Peyer's patch (tissue), 4 donors: ENCODE results near the gene CEMP1. TPM values are rescaled to one million over a fixed set of nuclear protein-coding genes. Genes with fewer than 3 reads are reported as not detected.

ENCODE experiments used
- DNase-seq, 3 donors: peaks; one replicate each; pipeline ENCODE4 v3.0.0-alpha.2; 2017 to 2019
- H3K27ac ChIP-seq, 4 donors: fragments of 200-600 bp; sonication (generic); one replicate each; pipeline ENCODE4 v1.5.1; 2016 to 2019
- H3K27me3 ChIP-seq, 2 donors: fragments of 200-600 bp; sonication (generic); one replicate each; pipeline ENCODE4 v1.5.1; 2019
- H3K36me3 ChIP-seq, 3 donors: fragments of 200-600 bp; sonication (generic); one replicate each; pipeline ENCODE4 v1.5.1; 2016 to 2019
- H3K4me1 ChIP-seq, 4 donors: fragments of 200-600 bp; sonication (generic); one replicate each; pipeline ENCODE4 v1.5.1; 2016 to 2019
- H3K4me3 ChIP-seq, 4 donors: fragments of 200-600 bp; sonication (generic); 1 replicate in 3 of 4; 2 replicates in 1 of 4; pipeline ENCODE4 v1.5.1; 2016 to 2019; ENCODE audit warnings: mild to moderate bottlenecking in 1 of 4
- H3K9me3 ChIP-seq, 4 donors: fragments of 200-600 bp; sonication (generic); one replicate each; pipeline ENCODE4 v1.5.1; 2016 to 2019; ENCODE audit warnings: mild to moderate bottlenecking in 1 of 4
- POLR2A ChIP-seq, 2 donors: fragments of 450-650 bp; IDR thresholded peaks; one replicate each; pipeline ENCODE4 v1.5.1; 2017; ENCODE audit warnings: antibody characterized with exemption in 2 of 2, mild to moderate bottlenecking in 2 of 2, moderate library complexity in 2 of 2
- total RNA-seq, 4 donors: library from RNA; depleted of rRNA; stranded (reverse); fragments of >200 nt; gene quantifications; one replicate each; pipeline ENCODE4 v1.1.0, GENCODE V29; 2016
- TF ChIP-seq, protein P1 (sequence below), 6 experiments: fragments of 450-650 bp in 4 of 6; fragments of 200-600 bp in 2 of 6; sonication (generic) in 1 of 6; IDR thresholded peaks; one replicate each; pipeline ENCODE4 v1.5.1; 2017 to 2019; ENCODE audit warnings: antibody characterized with exemption in 6 of 6, mild to moderate bottlenecking in 3 of 6, moderate library complexity in 1 of 6

Gene CEMP1
- total RNA-seq, 4 donors from 2014 or later = 9.4 to 11.4 TPM; not detected in 2

- TF ChIP-seq, protein P1, sequence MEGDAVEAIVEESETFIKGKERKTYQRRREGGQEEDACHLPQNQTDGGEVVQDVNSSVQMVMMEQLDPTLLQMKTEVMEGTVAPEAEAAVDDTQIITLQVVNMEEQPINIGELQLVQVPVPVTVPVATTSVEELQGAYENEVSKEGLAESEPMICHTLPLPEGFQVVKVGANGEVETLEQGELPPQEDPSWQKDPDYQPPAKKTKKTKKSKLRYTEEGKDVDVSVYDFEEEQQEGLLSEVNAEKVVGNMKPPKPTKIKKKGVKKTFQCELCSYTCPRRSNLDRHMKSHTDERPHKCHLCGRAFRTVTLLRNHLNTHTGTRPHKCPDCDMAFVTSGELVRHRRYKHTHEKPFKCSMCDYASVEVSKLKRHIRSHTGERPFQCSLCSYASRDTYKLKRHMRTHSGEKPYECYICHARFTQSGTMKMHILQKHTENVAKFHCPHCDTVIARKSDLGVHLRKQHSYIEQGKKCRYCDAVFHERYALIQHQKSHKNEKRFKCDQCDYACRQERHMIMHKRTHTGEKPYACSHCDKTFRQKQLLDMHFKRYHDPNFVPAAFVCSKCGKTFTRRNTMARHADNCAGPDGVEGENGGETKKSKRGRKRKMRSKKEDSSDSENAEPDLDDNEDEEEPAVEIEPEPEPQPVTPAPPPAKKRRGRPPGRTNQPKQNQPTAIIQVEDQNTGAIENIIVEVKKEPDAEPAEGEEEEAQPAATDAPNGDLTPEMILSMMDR (IDR thresholded peaks at IDR 0.05) = no peak
- no peak for TF ChIP-seq POLR2A (IDR thresholded peaks at IDR 0.05)
- DNase-seq = peak in 1 of 3 donors; percentile 74
- no peak overlapping the region for H3K27ac ChIP-seq
Observed at GRCh38 chr16:2511128-2511800, 19.9 kb downstream of the CEMP1 start.

DNA sequence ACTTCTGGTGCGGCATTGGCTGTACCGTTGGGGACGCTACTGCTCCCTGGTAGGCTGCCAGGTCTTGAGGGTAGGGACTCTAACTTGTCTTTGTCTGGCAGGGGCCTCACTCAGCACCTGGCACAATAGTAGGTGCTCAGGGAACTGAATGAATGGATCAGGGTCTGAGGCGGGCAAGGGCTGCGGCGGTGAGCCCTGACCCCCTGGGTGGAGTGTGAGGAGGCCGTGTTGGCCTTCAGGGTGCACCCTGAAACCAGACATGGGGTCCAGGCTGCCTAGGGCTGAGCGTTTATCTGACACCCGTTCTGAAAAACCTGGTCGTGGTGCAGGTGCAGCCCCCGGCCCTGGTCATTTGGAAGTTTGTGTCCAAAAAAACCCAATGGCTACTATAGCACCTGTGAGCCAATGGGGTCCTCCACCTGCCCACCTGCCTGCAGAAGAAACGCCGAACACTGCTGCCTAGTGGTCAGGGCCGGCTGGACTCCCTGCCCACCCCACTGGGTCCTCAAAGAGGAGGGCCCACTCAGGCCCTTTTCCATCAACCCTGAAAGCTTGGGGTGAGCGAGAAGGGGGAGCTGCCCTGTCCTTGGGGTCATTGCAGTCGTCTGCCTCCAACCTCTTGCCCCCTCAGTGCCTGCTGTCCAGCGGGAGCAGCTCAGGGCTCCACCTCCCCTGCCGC lies 22.3 kb downstream of the CEMP1 start:
- TF ChIP-seq, protein P1 (IDR thresholded peaks at IDR 0.05) = no peak
- no peak for TF ChIP-seq POLR2A (IDR thresholded peaks at IDR 0.05)
- H3K27ac ChIP-seq = peak overlapping the region in 1 of 4 donors; percentile 65
- no peak for DNase-seq
- no peak overlapping the region for H3K4me3 ChIP-seq
- H3K27me3 ChIP-seq = no peaks in the 10 kb centered on the region
- peaks cover 0 to 26% (median 20%) of the 10 kb centered on the region in 4 donors for H3K4me1 ChIP-seq
- H3K9me3 ChIP-seq = no peaks in the 10 kb centered on the region
- H3K36me3 ChIP-seq = no peaks in the 10 kb centered on the region

More at GRCh38 chr16:2511128-2511800, 19.9 kb downstream of the CEMP1 start:
- no peak overlapping the region for H3K4me3 ChIP-seq
- no peaks in the 10 kb centered on the region for H3K36me3 ChIP-seq
- H3K9me3 ChIP-seq = no peaks in the 10 kb centered on the region
- no peaks in the 10 kb centered on the region for H3K27me3 ChIP-seq
- peaks cover 0 to 39% (median 35%) of the 10 kb centered on the region in 4 donors for H3K4me1 ChIP-seq

- no peaks in the 10 kb centered on the region for H3K36me3 ChIP-seq
- H3K4me1 ChIP-seq = peaks cover 0 to 21% (median 13%) of the 10 kb centered on the region in 4 donors
- H3K27me3 ChIP-seq = no peaks in the 10 kb centered on the region
- H3K27ac ChIP-seq = peak overlapping the region; percentile 41 to 84 (median 66)
- DNase-seq = peak in 2 of 3 donors; percentile 41 to 59
- no peak for TF ChIP-seq POLR2A (IDR thresholded peaks at IDR 0.05)
- TF ChIP-seq, protein P1 (IDR thresholded peaks at IDR 0.05) = no peak
- no peak overlapping the region for H3K4me3 ChIP-seq
- H3K9me3 ChIP-seq = no peaks in the 10 kb centered on the region
Observed at GRCh38 chr16:2507665-2508064, 23.5 kb downstream of the CEMP1 start.

DNA sequence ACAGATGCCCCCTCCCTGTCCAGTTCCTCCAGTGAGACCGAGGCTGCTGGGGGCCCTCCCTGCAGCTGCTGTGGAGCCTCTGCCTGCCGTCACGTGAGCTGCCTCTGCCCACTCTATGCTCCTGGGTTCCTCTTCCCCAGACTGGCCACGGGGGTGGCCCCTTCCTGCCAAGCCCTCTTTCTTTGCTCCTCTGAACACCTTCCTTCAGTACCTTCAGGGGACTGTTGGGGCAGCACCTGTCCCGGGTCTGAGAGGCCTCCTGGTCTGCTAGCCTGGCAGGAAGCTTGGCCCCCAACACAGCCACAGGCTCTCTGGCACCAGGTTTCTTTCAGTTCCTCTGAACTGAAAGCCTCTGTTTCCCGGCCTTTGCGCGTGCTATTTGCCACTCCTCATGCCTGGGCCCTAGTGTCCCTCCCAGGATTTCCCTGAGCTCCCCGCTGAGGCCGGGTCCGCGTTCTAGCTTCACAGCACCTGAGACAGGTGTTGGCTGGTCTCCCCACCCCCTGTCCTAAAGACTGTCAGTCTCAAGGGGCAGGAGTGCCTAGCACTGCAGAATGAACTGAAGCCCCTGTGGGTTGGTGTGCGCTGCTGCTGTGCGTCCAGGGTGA lies 24.1 kb downstream of the CEMP1 start:
- TF ChIP-seq, protein P1 (IDR thresholded peaks at IDR 0.05) = peak in 4 of 6 experiments; percentile 7 to 54 (median 43)
- TF ChIP-seq POLR2A (IDR thresholded peaks at IDR 0.05) = no peak
- Histone ChIP-seq H3K4me3 (no peak overlapping the region), H3K27me3 (no peaks in the 10 kb centered on the region), H3K27ac (peak overlapping the region; percentile 41 to 84 (median 66)), H3K9me3 (no peaks in the 10 kb centered on the region), H3K36me3 (no peaks in the 10 kb centered on the region), H3K4me1 (peaks cover 0 to 21% (median 13%) of the 10 kb centered on the region in 4 donors)
- peak in 2 of 3 donors; percentile 82 to 86 for DNase-seq

DNA sequence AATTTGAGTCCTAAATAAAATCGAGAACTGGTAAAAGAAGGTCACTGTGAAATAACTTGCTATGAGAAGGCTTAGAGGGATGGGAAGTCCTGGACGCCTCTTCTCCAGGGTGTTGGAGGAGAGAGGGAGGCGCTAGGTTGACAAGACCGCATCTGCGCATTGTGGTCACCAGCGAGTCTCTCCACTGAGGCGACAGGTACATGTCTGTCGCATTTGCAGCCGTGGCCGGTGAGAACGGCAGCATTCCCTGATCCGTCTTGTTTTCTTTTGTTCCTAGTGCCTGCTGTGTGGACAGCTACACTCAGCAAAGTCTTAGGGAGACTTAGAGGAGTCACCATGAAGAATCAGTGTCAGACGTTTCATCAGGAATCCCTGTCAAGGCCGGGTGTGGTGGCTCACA lies 25.5 kb downstream of the CEMP1 start:
- DNase-seq = no peak
- TF ChIP-seq, protein P1 (IDR thresholded peaks at IDR 0.05) = no peak
- no peak for TF ChIP-seq POLR2A (IDR thresholded peaks at IDR 0.05)
- Histone ChIP-seq H3K36me3 (no peaks in the 10 kb centered on the region), H3K4me1 (peaks cover 3 to 21% (median 11%) of the 10 kb centered on the region in 4 donors), H3K27me3 (no peaks in the 10 kb centered on the region), H3K9me3 (no peaks in the 10 kb centered on the region), H3K27ac (no peak overlapping the region), H3K4me3 (no peak overlapping the region)
